Pancreas (tissue), 10 donors: ENCODE data around the gene ASB11. TPM values are rescaled to one million over a fixed set of nuclear protein-coding genes. Genes with fewer than 3 reads are reported as not detected.

Experiments used
- ATAC-seq, 4 donors: fragments of 200-7000 bp; cut with Tn5 transposase; one replicate each; pipeline versions ENCODE4 v1.8.0 to v1.9.1; 2020; ENCODE audit warnings: mild to moderate bottlenecking in 4 of 4, moderate library complexity in 4 of 4
- DNase-seq, 6 donors: peaks; one replicate each; pipeline ENCODE4 v3.0.0-alpha.2; 2020
- FAIRE-seq: peaks from 2 replicates; lab custom pipeline; 2012; peaks lifted over from hg19 to GRCh38; lab: Jason Lieb, UNC
- H3K27ac ChIP-seq, 4 donors: fragments of 200-600 bp; sonication (generic); 1 replicate in 3 of 4; 2 replicates in 1 of 4; pipeline versions ENCODE4 v1.5.0 to v1.8.0; 2020
- H3K27me3 ChIP-seq, 4 donors: fragments of 200-600 bp; one replicate each; pipeline ENCODE4 v1.8.0; 2021
- H3K36me3 ChIP-seq, 3 donors: fragments of 200-600 bp; sonication (generic) in 1 of 3; one replicate each; pipeline versions ENCODE4 v1.5.0 to v1.8.0; 2020 to 2021
- H3K4me1 ChIP-seq, 3 donors: fragments of 200-600 bp; one replicate each; pipeline ENCODE4 v1.8.0; 2021
- H3K4me3 ChIP-seq, 4 donors: fragments of 200-600 bp; sonication (generic) in 2 of 4; one replicate each; pipeline versions ENCODE4 v1.5.0 to v1.8.0; 2020 to 2021
- H3K9me3 ChIP-seq, 4 donors: fragments of 200-600 bp; one replicate each; pipeline ENCODE4 v1.8.0; 2021
- CTCF ChIP-seq, 4 donors: fragments of 200-600 bp; sonication (generic) in 3 of 4; IDR thresholded peaks; one replicate each; pipeline versions ENCODE4 v1.5.0 to v1.8.0; 2021; ENCODE audit warnings: antibody characterized with exemption in 4 of 4
- WGBS, 2 donors: extraction: QIAGEN DNeasy Blood & Tissue Kit; methylation state at CpG; one replicate each; pipeline ENCODE4 v1.1.7; 2013; 5-methylcytosine and 5-hydroxymethylcytosine counted together
- intact Hi-C, 3 donors: fragments of 100-400 bp; cut with DNase I; formaldehyde crosslinking; loops; one replicate each; pipeline versions ENCODE4 v1.11.1 to v1.14.2; 2022
- polyA plus RNA-seq, 2 donors: library from polyadenylated mRNA; stranded (reverse); fragments of 200-250 nt; gene quantifications; one replicate each; pipeline ENCODE4 v1.2.3, GENCODE V29; 2013
- total RNA-seq, 6 donors: library from RNA; stranded (reverse); fragmentation: NEBNext Ultra II Directional in 4 of 6; extraction: Animal tissue kit (Norgen Biotek cat#: 25700) in 4 of 6; gene quantifications; one replicate each; pipeline versions ENCODE4 v1.2.1 to v1.2.4, GENCODE V29; 2021 to 2023
- donor health status: healthy with polysubstance abuse.
- donor health status: DM: no; HTN: no; CAD: no; lungs with moderate emphysema.
- donor health status: DM: no; HTN: no; CAD: no.
- donor health status: control.
- donor health status: control.
- donor health status: Bipolar disorder and iron deficiency.
- donor health status: DM: yes; HTN: yes; CAD: no.
- donor health status: DM: no; HTN: no; CAD: no.
- donor health status: DM: no; HTN: no; CAD: no.
- donor health status: DM: yes; HTN: yes; CAD: no.

Gene ASB11
- total and polyA plus RNA-seq, 8 donors = 0.09 to 0.22 TPM; not detected in 6

DNA sequence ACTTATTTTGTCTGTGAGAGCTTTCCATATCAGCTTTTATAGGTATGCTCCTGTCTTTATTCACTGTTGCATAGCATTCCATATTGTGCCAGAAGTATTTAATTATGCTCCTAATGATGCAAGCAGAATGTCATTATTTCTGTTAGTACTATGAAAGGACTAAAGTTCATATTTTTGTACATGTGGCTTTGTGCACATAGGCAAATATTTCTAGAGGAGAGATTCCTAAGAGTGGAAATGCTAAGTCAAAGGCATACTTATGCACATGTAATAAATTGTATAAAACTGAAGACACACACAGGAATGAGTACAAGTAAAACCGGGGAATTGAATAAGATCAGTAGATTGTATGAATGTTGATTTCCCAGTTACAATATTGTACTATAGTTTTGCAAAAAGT is 43.7 kb downstream of the ASB11 start:
- Histone ChIP-seq H3K4me3 (no peak overlapping the region), H3K4me1 (peaks cover 0 to 5% (median 0%) of the 10 kb centered on the region in 3 donors), H3K36me3 (no peaks in the 10 kb centered on the region), H3K27me3 (peaks cover 0 to 6% (median under 1%) of the 10 kb centered on the region in 4 donors), H3K27ac (no peak overlapping the region), H3K9me3 (no peaks in the 10 kb centered on the region)
- no peak for TF ChIP-seq CTCF (IDR thresholded peaks at IDR 0.05)
- intact Hi-C loops = no loop called here
- ATAC-seq (no peak), FAIRE-seq (no peak), DNase-seq (no peak)
- WGBS, 2 donors = 45 to 85% methylated on average over 1 of the region's 1 CpG

GRCh38 chrX:15269618-15270521 is 45.6 kb downstream of the ASB11 start, which contains the start of gene ASB9:
Gene ASB9 (minus strand): TSS chrX:15270083. CDS start chrX:15269874, 209 bp downstream.
- peak within 1 kb of the TSS in 1 of 4 donors; percentile 6 for H3K4me3 ChIP-seq
- ATAC-seq = peak; percentile 86 to 94 (median 89)

DNA sequence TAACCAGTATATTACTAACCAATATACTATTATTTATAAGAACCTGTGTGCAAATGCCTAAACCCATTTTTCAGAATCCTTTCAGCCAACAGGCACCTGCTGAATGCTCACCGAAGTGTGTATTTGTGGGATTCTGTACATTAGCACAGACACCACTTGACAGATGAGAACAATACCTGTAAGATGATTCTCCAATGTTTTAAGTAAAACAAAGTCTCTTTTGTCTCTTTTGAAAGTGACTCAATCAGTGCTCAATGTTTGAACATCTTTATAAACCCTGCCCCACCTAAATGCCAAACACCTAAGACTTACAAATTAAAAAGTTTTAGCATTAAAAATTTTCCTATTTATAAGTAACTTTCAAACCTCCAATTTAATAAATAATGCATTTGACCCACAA is 46.3 kb downstream of the ASB11 start:
- intact Hi-C loops = no loop called here
- peak; percentile 47 for FAIRE-seq
- no peak overlapping the region for H3K4me3 ChIP-seq

More at GRCh38 chrX:15269618-15270521, 45.6 kb downstream of the ASB11 start, which contains the start of gene ASB9:
- FAIRE-seq = no peak
- WGBS, 2 donors = 5 to 29% methylated on average over 15 of the region's 15 CpGs
- Histone ChIP-seq H3K36me3 (no peaks in the 10 kb centered on the region), H3K27me3 (peaks cover 0 to 6% (median 0%) of the 10 kb centered on the region in 4 donors), H3K4me1 (peaks cover 0 to 5% (median 0%) of the 10 kb centered on the region in 3 donors), H3K9me3 (no peaks in the 10 kb centered on the region), H3K27ac (peak within 1 kb of the TSS in 2 of 4 donors; percentile 61 to 69)
- DNase-seq = peak; percentile 57 to 76 (median 66)
- no peak for TF ChIP-seq CTCF (IDR thresholded peaks at IDR 0.05)
- intact Hi-C loops = no loop called here

GRCh38 chrX:15254852-15255251 is 60.6 kb downstream of the ASB11 start:
- no peak overlapping the region for H3K4me3 ChIP-seq
- H3K9me3 ChIP-seq = no peaks in the 10 kb centered on the region
- no peak for TF ChIP-seq CTCF (IDR thresholded peaks at IDR 0.05)
- no peaks in the 10 kb centered on the region for H3K36me3 ChIP-seq
- intact Hi-C loops = no loop called here
- ATAC-seq (no peak), DNase-seq (no peak), FAIRE-seq (no peak)
- peaks cover 0 to 4% (median 0%) of the 10 kb centered on the region in 4 donors for H3K27me3 ChIP-seq
- H3K27ac ChIP-seq = no peak overlapping the region
- H3K4me1 ChIP-seq = no peaks in the 10 kb centered on the region

More for the DNA sequence above, 46.3 kb downstream of the ASB11 start:
- 56 to 70% methylated on average over 1 of the region's 1 CpG for WGBS, 2 donors
- H3K27ac ChIP-seq = peak overlapping the region in 2 of 4 donors; percentile 61 to 69
- DNase-seq (no peak), ATAC-seq (no peak)
- no peaks in the 10 kb centered on the region for H3K36me3 ChIP-seq
- H3K27me3 ChIP-seq = peaks cover 0 to under 1% (median 0%) of the 10 kb centered on the region in 4 donors
- H3K9me3 ChIP-seq = no peaks in the 10 kb centered on the region
- H3K4me1 ChIP-seq = peaks cover 0 to 5% (median 0%) of the 10 kb centered on the region in 3 donors
- no peak for TF ChIP-seq CTCF (IDR thresholded peaks at IDR 0.05)
